Breast epithelium (tissue), 4 donors: ENCODE results near the gene C11orf54. TPM values are rescaled to one million over a fixed set of nuclear protein-coding genes. Genes with fewer than 3 reads are reported as not detected.

Experiments
- DNase-seq, 2 donors: peaks; one replicate each; pipeline ENCODE4 v3.0.0-alpha.2; 2019; ENCODE audit warnings: low spot score in 2 of 2
- H3K27ac ChIP-seq, 2 donors: fragments of 200-600 bp; sonication (generic) in 1 of 2; one replicate each; pipeline ENCODE4 v1.5.1; 2016 to 2019; ENCODE audit warnings: mild to moderate bottlenecking in 1 of 2
- H3K27me3 ChIP-seq, 2 donors: fragments of 200-600 bp; sonication (generic) in 1 of 2; one replicate each; pipeline versions ENCODE4 v1.5.1 to v1.6.0; 2017 to 2019; ENCODE audit warnings: control low read depth in 1 of 2, mild to moderate bottlenecking in 1 of 2
- H3K36me3 ChIP-seq: fragments of 200-600 bp; one replicate; pipeline ENCODE4 v1.5.1; 2019
- H3K4me1 ChIP-seq, 2 donors: fragments of 200-600 bp; sonication (generic); one replicate each; pipeline ENCODE4 v1.5.1; 2016 to 2019; ENCODE audit warnings: control low read depth in 1 of 2
- H3K4me3 ChIP-seq, 3 donors: fragments of 200-600 bp; sonication (generic); 1 replicate in 2 of 3; 2 replicates in 1 of 3; pipeline ENCODE4 v1.5.1; 2016 to 2019; ENCODE audit warnings: mild to moderate bottlenecking in 3 of 3, moderate library complexity in 2 of 3
- H3K9me3 ChIP-seq, 2 donors: fragments of 200-600 bp; sonication (generic) in 1 of 2; one replicate each; pipeline ENCODE4 v1.5.1; 2016 to 2019; ENCODE audit warnings: control low read depth in 1 of 2
- CTCF ChIP-seq, 3 donors: fragments of 450-650 bp; IDR thresholded peaks; one replicate each; pipeline ENCODE4 v1.5.1; 2016 to 2017; ENCODE audit warnings: antibody characterized with exemption in 3 of 3, mild to moderate bottlenecking in 3 of 3, moderate library complexity in 3 of 3
- POLR2A ChIP-seq: fragments of 450-650 bp; IDR thresholded peaks from one replicate; pipeline ENCODE4 v1.6.1; 2016; ENCODE audit warnings: antibody characterized with exemption, mild to moderate bottlenecking, moderate library complexity
- POLR2AphosphoS5 ChIP-seq, 3 donors: sonication (generic); formaldehyde crosslinking; IDR thresholded peaks; one replicate each; pipeline ENCODE4 v1.6.1; 2017; ENCODE audit warnings: antibody characterized with exemption in 3 of 3
- intact Hi-C: fragments of 100-400 bp; cut with DNase I; formaldehyde crosslinking; loops from one replicate; pipeline ENCODE4 v1.15.1; 2023; ENCODE audit warnings: low total_unique reads
- total RNA-seq, 3 donors: library from RNA; depleted of rRNA; stranded (reverse); fragments of >200 nt; gene quantifications; one replicate each; pipeline ENCODE4 v1.1.0, GENCODE V29; 2016

The C11orf54 gene
- total RNA-seq, 3 donors from 2014 or later: 32.8 to 53.7 (median 53.1) TPM

- TF ChIP-seq CTCF (IDR thresholded peaks at IDR 0.05) (no peak), POLR2AphosphoS5 (IDR thresholded peaks at IDR 0.05) (no peak), POLR2A (no peak)
- Histone ChIP-seq H3K9me3 (no peaks in the 10 kb centered on the region), H3K27ac (no peak overlapping the region), H3K4me1 (no peaks in the 10 kb centered on the region), H3K4me3 (no peak overlapping the region), H3K36me3 (no peaks in the 10 kb centered on the region), H3K27me3 (no peaks in the 10 kb centered on the region)
- no peak for DNase-seq
- intact Hi-C loops: no loop called here
Observed at GRCh38 chr11:93765551-93765950, 24.1 kb downstream of the C11orf54 start.

GRCh38 chr11:93766504-93766903 is 25.0 kb downstream of the C11orf54 start:
- no peaks in the 10 kb centered on the region for H3K27me3 ChIP-seq
- TF ChIP-seq CTCF (IDR thresholded peaks at IDR 0.05) (no peak), POLR2AphosphoS5 (IDR thresholded peaks at IDR 0.05) (no peak), POLR2A (no peak)
- intact Hi-C loops: no loop called here
- no peak for DNase-seq
- no peak overlapping the region for H3K4me3 ChIP-seq
- H3K36me3 ChIP-seq: no peaks in the 10 kb centered on the region
- H3K27ac ChIP-seq: no peak overlapping the region
- H3K4me1 ChIP-seq: no peaks in the 10 kb centered on the region
- no peaks in the 10 kb centered on the region for H3K9me3 ChIP-seq

DNA sequence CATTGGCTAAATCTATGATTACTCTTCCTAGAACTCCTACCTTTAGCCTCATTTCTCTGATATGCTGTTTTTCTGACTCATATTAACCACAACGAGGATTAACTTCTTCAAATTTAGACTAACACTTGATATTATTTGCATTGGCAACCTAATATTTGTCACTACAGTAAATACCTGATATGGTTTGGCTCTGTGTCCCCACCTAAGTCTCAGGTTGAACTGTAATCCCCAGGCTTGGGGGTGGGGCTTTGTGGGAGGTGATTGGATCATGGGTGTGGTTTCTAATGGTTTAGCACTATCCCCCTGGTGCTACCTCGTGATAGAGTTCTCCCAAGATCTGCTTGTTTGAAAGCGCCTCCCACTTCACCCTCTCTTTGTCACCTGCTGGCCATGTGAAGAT is 25.5 kb downstream of the C11orf54 start:
- Histone ChIP-seq H3K4me1 (no peaks in the 10 kb centered on the region), H3K27me3 (no peaks in the 10 kb centered on the region), H3K4me3 (no peak overlapping the region), H3K9me3 (no peaks in the 10 kb centered on the region), H3K27ac (no peak overlapping the region), H3K36me3 (no peaks in the 10 kb centered on the region)
- no peak for DNase-seq
- intact Hi-C loops: no loop called here
- TF ChIP-seq CTCF (IDR thresholded peaks at IDR 0.05) (no peak), POLR2AphosphoS5 (IDR thresholded peaks at IDR 0.05) (no peak), POLR2A (no peak)

- H3K27ac ChIP-seq: no peak overlapping the region
- no peaks in the 10 kb centered on the region for H3K4me1 ChIP-seq
- no peaks in the 10 kb centered on the region for H3K27me3 ChIP-seq
- H3K4me3 ChIP-seq: no peak overlapping the region
- TF ChIP-seq POLR2AphosphoS5 (IDR thresholded peaks at IDR 0.05) (no peak), POLR2A (no peak), CTCF (IDR thresholded peaks at IDR 0.05) (no peak)
- H3K36me3 ChIP-seq: no peaks in the 10 kb centered on the region
- intact Hi-C loops: no loop called here
- DNase-seq: no peak
- peaks cover 0 to 5% of the 10 kb centered on the region in 2 donors for H3K9me3 ChIP-seq
Observed at GRCh38 chr11:93770160-93770559, 28.7 kb downstream of the C11orf54 start.

DNA sequence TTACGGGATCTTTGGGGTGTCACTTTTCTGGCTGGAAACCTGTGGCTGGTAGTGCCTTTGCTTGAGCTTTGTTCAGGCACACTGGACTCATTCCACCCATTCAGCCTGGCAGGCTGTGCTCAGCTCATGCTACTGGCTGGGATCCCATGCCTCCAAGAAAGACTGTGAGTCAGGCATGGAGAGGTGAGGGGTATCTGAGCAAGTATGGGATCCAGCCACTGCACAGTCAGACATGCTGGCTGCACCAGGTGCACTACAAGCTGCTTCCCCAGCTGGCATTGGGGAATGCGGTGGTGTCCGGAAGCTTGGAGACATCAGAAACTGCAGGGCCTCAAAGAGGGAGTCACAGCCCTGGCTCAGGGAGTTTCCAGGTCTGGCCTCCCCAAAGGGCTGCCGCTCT is 30.7 kb downstream of the C11orf54 start:
- H3K36me3 ChIP-seq: no peaks in the 10 kb centered on the region
- no peaks in the 10 kb centered on the region for H3K27me3 ChIP-seq
- intact Hi-C loops: no loop called here
- no peak overlapping the region for H3K27ac ChIP-seq
- TF ChIP-seq POLR2AphosphoS5 (IDR thresholded peaks at IDR 0.05) (no peak), POLR2A (no peak), CTCF (IDR thresholded peaks at IDR 0.05) (no peak)
- H3K4me1 ChIP-seq: no peaks in the 10 kb centered on the region
- DNase-seq: no peak
- no peak overlapping the region for H3K4me3 ChIP-seq
- H3K9me3 ChIP-seq: peaks cover 0 to 5% of the 10 kb centered on the region in 2 donors
